Subcutaneous abdominal adipose tissue (tissue), 5 donors: ENCODE data around the gene CCDC186.

Experiments used
- H3K27ac ChIP-seq: one replicate; pipeline ENCODE4 v1.7.0; 2013; ENCODE audit warnings: low read depth, mild to moderate bottlenecking, inconsistent platforms, low read length, moderate library complexity
- H3K27me3 ChIP-seq, 5 donors: one replicate each; pipeline ENCODE4 v1.7.0; 2013; ENCODE audit warnings: low read length in 5 of 5, inconsistent platforms in 1 of 5; ENCODE audit not compliant: control insufficient read depth in 5 of 5, insufficient read depth in 4 of 5
- H3K36me3 ChIP-seq, 5 donors: one replicate each; pipeline ENCODE4 v1.7.0; 2013; ENCODE audit warnings: low read length in 5 of 5; ENCODE audit not compliant: control insufficient read depth in 5 of 5, insufficient read depth in 5 of 5
- H3K4me1 ChIP-seq, 5 donors: one replicate each; pipeline ENCODE4 v1.7.0; 2013; ENCODE audit warnings: low read length in 5 of 5, mild to moderate bottlenecking in 3 of 5, moderate library complexity in 1 of 5; ENCODE audit not compliant: control insufficient read depth in 5 of 5, insufficient read depth in 5 of 5
- H3K4me3 ChIP-seq, 5 donors: one replicate each; pipeline ENCODE4 v1.7.0; 2013; ENCODE audit warnings: low read length in 5 of 5, low read depth in 1 of 5
- H3K9ac ChIP-seq, 5 donors: one replicate each; pipeline ENCODE4 v1.7.0; 2013; ENCODE audit warnings: low read length in 5 of 5, mild to moderate bottlenecking in 4 of 5, moderate library complexity in 3 of 5
- H3K9me3 ChIP-seq, 5 donors: one replicate each; pipeline ENCODE4 v1.7.0; 2013; ENCODE audit warnings: low read length in 5 of 5; ENCODE audit not compliant: control insufficient read depth in 5 of 5
- donor health status: healthy.
- donor health status: healthy.
- donor health status: healthy.
- donor health status: healthy.
- donor health status: healthy.

The CCDC186 gene

GRCh38 chr10:114079421-114079820 is 94.6 kb downstream of the CCDC186 start:
- no peaks in the 10 kb centered on the region for H3K36me3 ChIP-seq
- no peak overlapping the region for H3K4me3 ChIP-seq
- no peaks in the 10 kb centered on the region for H3K27me3 ChIP-seq
- H3K27ac ChIP-seq, result no peak overlapping the region
- H3K9ac ChIP-seq, result no peak overlapping the region
- H3K9me3 ChIP-seq, result no peaks in the 10 kb centered on the region
- H3K4me1 ChIP-seq, result peaks cover 0 to 10% (median 5%) of the 10 kb centered on the region in 5 donors

- H3K4me3 ChIP-seq, result no peak overlapping the region
Observed at GRCh38 chr10:114078346-114078745, 95.7 kb downstream of the CCDC186 start.

GRCh38 chr10:114077815-114078219 is 96.2 kb downstream of the CCDC186 start:
- Histone ChIP-seq H3K36me3 (no peaks in the 10 kb centered on the region), H3K4me3 (no peak overlapping the region), H3K27me3 (no peaks in the 10 kb centered on the region), H3K9me3 (no peaks in the 10 kb centered on the region), H3K4me1 (peaks cover 0 to 10% (median 5%) of the 10 kb centered on the region in 5 donors), H3K9ac (no peak overlapping the region), H3K27ac (no peak overlapping the region)

More at GRCh38 chr10:114078346-114078745, 95.7 kb downstream of the CCDC186 start:
- H3K9ac ChIP-seq, result no peak overlapping the region
- H3K4me1 ChIP-seq, result peaks cover 0 to 10% (median 5%) of the 10 kb centered on the region in 5 donors
- H3K27ac ChIP-seq, result no peak overlapping the region
- H3K9me3 ChIP-seq, result no peaks in the 10 kb centered on the region
- no peaks in the 10 kb centered on the region for H3K27me3 ChIP-seq
- H3K36me3 ChIP-seq, result no peaks in the 10 kb centered on the region

GRCh38 chr10:114077347-114077746 is 96.7 kb downstream of the CCDC186 start:
- H3K9me3 ChIP-seq, result no peaks in the 10 kb centered on the region
- no peak overlapping the region for H3K9ac ChIP-seq
- no peaks in the 10 kb centered on the region for H3K27me3 ChIP-seq
- H3K4me3 ChIP-seq, result no peak overlapping the region
- H3K4me1 ChIP-seq, result peaks cover 0 to 10% (median 5%) of the 10 kb centered on the region in 5 donors
- H3K27ac ChIP-seq, result no peak overlapping the region
- no peaks in the 10 kb centered on the region for H3K36me3 ChIP-seq

GRCh38 chr10:114075093-114075492 is 98.9 kb downstream of the CCDC186 start:
- no peak overlapping the region for H3K9ac ChIP-seq

GRCh38 chr10:114073395-114074186 is 100.4 kb downstream of the CCDC186 start:
- H3K4me3 ChIP-seq, result no peak overlapping the region
- H3K36me3 ChIP-seq, result no peaks in the 10 kb centered on the region
- H3K9me3 ChIP-seq, result no peaks in the 10 kb centered on the region
- no peak overlapping the region for H3K27ac ChIP-seq
- H3K4me1 ChIP-seq, result peaks cover 0 to 10% (median 5%) of the 10 kb centered on the region in 5 donors
- H3K27me3 ChIP-seq, result no peaks in the 10 kb centered on the region
- no peak overlapping the region for H3K9ac ChIP-seq

More at GRCh38 chr10:114075093-114075492, 98.9 kb downstream of the CCDC186 start:
- no peak overlapping the region for H3K4me3 ChIP-seq
- H3K36me3 ChIP-seq, result no peaks in the 10 kb centered on the region
- H3K27me3 ChIP-seq, result no peaks in the 10 kb centered on the region
- peaks cover 0 to 10% (median 5%) of the 10 kb centered on the region in 5 donors for H3K4me1 ChIP-seq
- no peaks in the 10 kb centered on the region for H3K9me3 ChIP-seq
- H3K27ac ChIP-seq, result no peak overlapping the region

GRCh38 chr10:114071178-114071577 is 102.8 kb downstream of the CCDC186 start:
- Histone ChIP-seq H3K36me3 (no peaks in the 10 kb centered on the region), H3K27ac (no peak overlapping the region), H3K4me1 (peaks cover 0 to 11% (median 0%) of the 10 kb centered on the region in 5 donors)

More at GRCh38 chr10:114071178-114071577, 102.8 kb downstream of the CCDC186 start:
- Histone ChIP-seq H3K9ac (no peak overlapping the region), H3K9me3 (no peaks in the 10 kb centered on the region), H3K4me3 (no peak overlapping the region), H3K27me3 (no peaks in the 10 kb centered on the region)
